ENCODE results near the gene EFCAB14.

Gene EFCAB14

GRCh38 chr1:46686255-46686654, 32.7 kb downstream of the EFCAB14 start:
- H3K4me3 ChIP-seq (ENCODE audit: low read length), result no peak overlapping the region
- TF ChIP-seq CTCF (IDR thresholded peaks at IDR 0.05; ENCODE audit: insufficient read depth, low read depth, low read length, missing control alignments), result no peak
- no peak for DNase-seq (ENCODE audit: low read depth)

- H3K4me3 ChIP-seq (ENCODE audit: low read length), result no peak overlapping the region
- no peak for TF ChIP-seq CTCF (IDR thresholded peaks at IDR 0.05; ENCODE audit: insufficient read depth, low read depth, low read length, missing control alignments)
- DNase-seq (ENCODE audit: low read depth), result no peak
These were observed 34.2 kb downstream of the EFCAB14 start for GRCh38 chr1:46684670-46685069.

- DNase-seq (ENCODE audit: low read depth), result no peak
- TF ChIP-seq CTCF (IDR thresholded peaks at IDR 0.05; ENCODE audit: insufficient read depth, low read depth, low read length, missing control alignments), result no peak
- no peak overlapping the region for H3K4me3 ChIP-seq (ENCODE audit: low read length)
These were observed 36.9 kb downstream of the EFCAB14 start for GRCh38 chr1:46682064-46682463.

- H3K4me3 ChIP-seq (ENCODE audit: low read length), result no peak overlapping the region
- TF ChIP-seq CTCF (IDR thresholded peaks at IDR 0.05; ENCODE audit: insufficient read depth, low read depth, low read length, missing control alignments), result no peak
- DNase-seq (ENCODE audit: low read depth), result no peak
These were observed 37.4 kb downstream of the EFCAB14 start for GRCh38 chr1:46681333-46682034.

GRCh38 chr1:46679789-46680573, 38.9 kb downstream of the EFCAB14 start:
- TF ChIP-seq CTCF (IDR thresholded peaks at IDR 0.05; ENCODE audit: insufficient read depth, low read depth, low read length, missing control alignments), result no peak
- no peak for DNase-seq (ENCODE audit: low read depth)

GRCh38 chr1:46677339-46677738, 41.6 kb downstream of the EFCAB14 start:
- TF ChIP-seq CTCF (IDR thresholded peaks at IDR 0.05; ENCODE audit: insufficient read depth, low read depth, low read length, missing control alignments), result no peak
- no peak overlapping the region for H3K4me3 ChIP-seq (ENCODE audit: low read length)
- no peak for DNase-seq (ENCODE audit: low read depth)

More at GRCh38 chr1:46679789-46680573, 38.9 kb downstream of the EFCAB14 start:
- H3K4me3 ChIP-seq (ENCODE audit: low read length), result no peak overlapping the region

Data from epithelial cell of esophagus (primary cell).